ENCODE data around the gene BBS9. TPM values are rescaled to one million over a fixed set of nuclear protein-coding genes. Genes with fewer than 3 reads are reported as not detected.

BBS9 gene
- total RNA-seq, 1 donor from 2014 or later, result 51.7 TPM

- no peaks in the 10 kb centered on the region for H3K27me3 ChIP-seq (ENCODE audit: control insufficient read depth in 3 of 3, insufficient read depth in 3 of 3, low read length in 3 of 3)
- H3K36me3 ChIP-seq (ENCODE audit: control insufficient read depth in 3 of 3, insufficient read depth in 3 of 3, low read length in 3 of 3), result peaks cover 0 to 2% (median 2%) of the 10 kb centered on the region in 3 donors
- no peak overlapping the region for H3K27ac ChIP-seq (ENCODE audit: low read depth, low read length)
- H3K9ac ChIP-seq (ENCODE audit: low read depth in 1 of 3, low read length in 3 of 3), result no peak overlapping the region
- H3K4me3 ChIP-seq (ENCODE audit: low read length in 3 of 3), result no peak overlapping the region
- H3K9me3 ChIP-seq (ENCODE audit: control insufficient read depth in 3 of 3, low read length in 3 of 3), result peaks cover 0 to 4% (median 3%) of the 10 kb centered on the region in 3 donors
- peaks cover 11 to 17% (median 16%) of the 10 kb centered on the region in 3 donors for H3K4me1 ChIP-seq (ENCODE audit: control insufficient read depth in 3 of 3, insufficient read depth in 3 of 3, low read length in 3 of 3)
Measured at GRCh38 chr7:33535989-33536388, 406.6 kb downstream of the BBS9 start.

GRCh38 chr7:33536398-33537103 lies 407.2 kb downstream of the BBS9 start:
- no peak overlapping the region for H3K9ac ChIP-seq (ENCODE audit: low read depth in 1 of 3, low read length in 3 of 3)
- peaks cover 0 to 2% (median 2%) of the 10 kb centered on the region in 3 donors for H3K36me3 ChIP-seq (ENCODE audit: control insufficient read depth in 3 of 3, insufficient read depth in 3 of 3, low read length in 3 of 3)
- H3K4me3 ChIP-seq (ENCODE audit: low read length in 3 of 3), result no peak overlapping the region
- no peaks in the 10 kb centered on the region for H3K27me3 ChIP-seq (ENCODE audit: control insufficient read depth in 3 of 3, insufficient read depth in 3 of 3, low read length in 3 of 3)
- peaks cover 11 to 17% (median 16%) of the 10 kb centered on the region in 3 donors for H3K4me1 ChIP-seq (ENCODE audit: control insufficient read depth in 3 of 3, insufficient read depth in 3 of 3, low read length in 3 of 3)
- no peak overlapping the region for H3K27ac ChIP-seq (ENCODE audit: low read depth, low read length)
- peaks cover 0 to 4% (median 3%) of the 10 kb centered on the region in 3 donors for H3K9me3 ChIP-seq (ENCODE audit: control insufficient read depth in 3 of 3, low read length in 3 of 3)

GRCh38 chr7:33537104-33537477 lies 407.7 kb downstream of the BBS9 start:
- no peak overlapping the region for H3K9ac ChIP-seq (ENCODE audit: low read depth in 1 of 3, low read length in 3 of 3)
- no peak overlapping the region for H3K27ac ChIP-seq (ENCODE audit: low read depth, low read length)
- H3K4me1 ChIP-seq (ENCODE audit: control insufficient read depth in 3 of 3, insufficient read depth in 3 of 3, low read length in 3 of 3), result peaks cover 11 to 17% (median 16%) of the 10 kb centered on the region in 3 donors
- H3K36me3 ChIP-seq (ENCODE audit: control insufficient read depth in 3 of 3, insufficient read depth in 3 of 3, low read length in 3 of 3), result peaks cover 0 to 2% (median 2%) of the 10 kb centered on the region in 3 donors
- no peaks in the 10 kb centered on the region for H3K27me3 ChIP-seq (ENCODE audit: control insufficient read depth in 3 of 3, insufficient read depth in 3 of 3, low read length in 3 of 3)
- peaks cover 0 to 4% (median 3%) of the 10 kb centered on the region in 3 donors for H3K9me3 ChIP-seq (ENCODE audit: control insufficient read depth in 3 of 3, low read length in 3 of 3)
- no peak overlapping the region for H3K4me3 ChIP-seq (ENCODE audit: low read length in 3 of 3)

GRCh38 chr7:33539198-33539597 lies 409.8 kb downstream of the BBS9 start:
- no peak overlapping the region for H3K9ac ChIP-seq (ENCODE audit: low read depth in 1 of 3, low read length in 3 of 3)
- H3K9me3 ChIP-seq (ENCODE audit: control insufficient read depth in 3 of 3, low read length in 3 of 3), result peaks cover 0 to 4% (median 3%) of the 10 kb centered on the region in 3 donors
- peaks cover 0 to 2% (median 0%) of the 10 kb centered on the region in 3 donors for H3K36me3 ChIP-seq (ENCODE audit: control insufficient read depth in 3 of 3, insufficient read depth in 3 of 3, low read length in 3 of 3)
- no peak overlapping the region for H3K27ac ChIP-seq (ENCODE audit: low read depth, low read length)
- peaks cover 11 to 17% (median 16%) of the 10 kb centered on the region in 3 donors for H3K4me1 ChIP-seq (ENCODE audit: control insufficient read depth in 3 of 3, insufficient read depth in 3 of 3, low read length in 3 of 3)
- no peaks in the 10 kb centered on the region for H3K27me3 ChIP-seq (ENCODE audit: control insufficient read depth in 3 of 3, insufficient read depth in 3 of 3, low read length in 3 of 3)
- no peak overlapping the region for H3K4me3 ChIP-seq (ENCODE audit: low read length in 3 of 3)

GRCh38 chr7:33539659-33540400 lies 410.5 kb downstream of the BBS9 start:
- Histone ChIP-seq H3K27ac (ENCODE audit: low read depth, low read length) (no peak overlapping the region), H3K4me1 (ENCODE audit: control insufficient read depth in 3 of 3, insufficient read depth in 3 of 3, low read length in 3 of 3) (peaks cover 11 to 17% (median 16%) of the 10 kb centered on the region in 3 donors), H3K9ac (ENCODE audit: low read depth in 1 of 3, low read length in 3 of 3) (no peak overlapping the region), H3K9me3 (ENCODE audit: control insufficient read depth in 3 of 3, low read length in 3 of 3) (peaks cover 0 to 4% (median 3%) of the 10 kb centered on the region in 3 donors), H3K4me3 (ENCODE audit: low read length in 3 of 3) (no peak overlapping the region), H3K36me3 (ENCODE audit: control insufficient read depth in 3 of 3, insufficient read depth in 3 of 3, low read length in 3 of 3) (no peaks in the 10 kb centered on the region), H3K27me3 (ENCODE audit: control insufficient read depth in 3 of 3, insufficient read depth in 3 of 3, low read length in 3 of 3) (no peaks in the 10 kb centered on the region)

- Histone ChIP-seq H3K4me1 (ENCODE audit: control insufficient read depth in 3 of 3, insufficient read depth in 3 of 3, low read length in 3 of 3) (peaks cover 0 to 8% (median 0%) of the 10 kb centered on the region in 3 donors), H3K9me3 (ENCODE audit: control insufficient read depth in 3 of 3, low read length in 3 of 3) (no peaks in the 10 kb centered on the region), H3K36me3 (ENCODE audit: control insufficient read depth in 3 of 3, insufficient read depth in 3 of 3, low read length in 3 of 3) (no peaks in the 10 kb centered on the region), H3K27ac (ENCODE audit: low read depth, low read length) (no peak overlapping the region), H3K27me3 (ENCODE audit: control insufficient read depth in 3 of 3, insufficient read depth in 3 of 3, low read length in 3 of 3) (no peaks in the 10 kb centered on the region), H3K9ac (ENCODE audit: low read depth in 1 of 3, low read length in 3 of 3) (no peak overlapping the region), H3K4me3 (ENCODE audit: low read length in 3 of 3) (no peak overlapping the region)
Measured at GRCh38 chr7:33547880-33548279, 418.5 kb downstream of the BBS9 start.

GRCh38 chr7:33550363-33550762 lies 421.0 kb downstream of the BBS9 start:
- no peaks in the 10 kb centered on the region for H3K9me3 ChIP-seq (ENCODE audit: control insufficient read depth in 3 of 3, low read length in 3 of 3)
- no peak overlapping the region for H3K27ac ChIP-seq (ENCODE audit: low read depth, low read length)
- no peak overlapping the region for H3K4me3 ChIP-seq (ENCODE audit: low read length in 3 of 3)
- H3K4me1 ChIP-seq (ENCODE audit: control insufficient read depth in 3 of 3, insufficient read depth in 3 of 3, low read length in 3 of 3), result peaks cover 6 to 12% (median 12%) of the 10 kb centered on the region in 3 donors
- H3K27me3 ChIP-seq (ENCODE audit: control insufficient read depth in 3 of 3, insufficient read depth in 3 of 3, low read length in 3 of 3), result no peaks in the 10 kb centered on the region
- no peaks in the 10 kb centered on the region for H3K36me3 ChIP-seq (ENCODE audit: control insufficient read depth in 3 of 3, insufficient read depth in 3 of 3, low read length in 3 of 3)
- H3K9ac ChIP-seq (ENCODE audit: low read depth in 1 of 3, low read length in 3 of 3), result no peak overlapping the region

- Histone ChIP-seq H3K4me1 (ENCODE audit: control insufficient read depth in 3 of 3, insufficient read depth in 3 of 3, low read length in 3 of 3) (peaks cover 6 to 14% (median 12%) of the 10 kb centered on the region in 3 donors), H3K27me3 (ENCODE audit: control insufficient read depth in 3 of 3, insufficient read depth in 3 of 3, low read length in 3 of 3) (no peaks in the 10 kb centered on the region), H3K27ac (ENCODE audit: low read depth, low read length) (peak overlapping the region; percentile 64), H3K4me3 (ENCODE audit: low read length in 3 of 3) (no peak overlapping the region), H3K9me3 (ENCODE audit: control insufficient read depth in 3 of 3, low read length in 3 of 3) (no peaks in the 10 kb centered on the region), H3K36me3 (ENCODE audit: control insufficient read depth in 3 of 3, insufficient read depth in 3 of 3, low read length in 3 of 3) (no peaks in the 10 kb centered on the region), H3K9ac (ENCODE audit: low read depth in 1 of 3, low read length in 3 of 3) (peak overlapping the region in 2 of 3 donors; percentile 36 to 47)
Measured at GRCh38 chr7:33550979-33551378, 421.6 kb downstream of the BBS9 start.

- H3K9me3 ChIP-seq (ENCODE audit: control insufficient read depth in 3 of 3, low read length in 3 of 3), result no peaks in the 10 kb centered on the region
- H3K27me3 ChIP-seq (ENCODE audit: control insufficient read depth in 3 of 3, insufficient read depth in 3 of 3, low read length in 3 of 3), result no peaks in the 10 kb centered on the region
- H3K4me1 ChIP-seq (ENCODE audit: control insufficient read depth in 3 of 3, insufficient read depth in 3 of 3, low read length in 3 of 3), result peaks cover 6 to 14% (median 13%) of the 10 kb centered on the region in 3 donors
- H3K4me3 ChIP-seq (ENCODE audit: low read length in 3 of 3), result peak overlapping the region in 1 of 3 donors; percentile 20
- no peaks in the 10 kb centered on the region for H3K36me3 ChIP-seq (ENCODE audit: control insufficient read depth in 3 of 3, insufficient read depth in 3 of 3, low read length in 3 of 3)
- no peak overlapping the region for H3K9ac ChIP-seq (ENCODE audit: low read depth in 1 of 3, low read length in 3 of 3)
- H3K27ac ChIP-seq (ENCODE audit: low read depth, low read length), result peak overlapping the region; percentile 4
Measured at GRCh38 chr7:33554046-33554445, 424.7 kb downstream of the BBS9 start.

- H3K27me3 ChIP-seq (ENCODE audit: control insufficient read depth in 3 of 3, insufficient read depth in 3 of 3, low read length in 3 of 3), result no peaks in the 10 kb centered on the region
- H3K4me3 ChIP-seq (ENCODE audit: low read length in 3 of 3), result peak overlapping the region in 1 of 3 donors; percentile 20
- H3K36me3 ChIP-seq (ENCODE audit: control insufficient read depth in 3 of 3, insufficient read depth in 3 of 3, low read length in 3 of 3), result no peaks in the 10 kb centered on the region
- peak overlapping the region; percentile 4 for H3K27ac ChIP-seq (ENCODE audit: low read depth, low read length)
- no peak overlapping the region for H3K9ac ChIP-seq (ENCODE audit: low read depth in 1 of 3, low read length in 3 of 3)
- peaks cover 6 to 14% (median 13%) of the 10 kb centered on the region in 3 donors for H3K4me1 ChIP-seq (ENCODE audit: control insufficient read depth in 3 of 3, insufficient read depth in 3 of 3, low read length in 3 of 3)
- H3K9me3 ChIP-seq (ENCODE audit: control insufficient read depth in 3 of 3, low read length in 3 of 3), result no peaks in the 10 kb centered on the region
Measured at GRCh38 chr7:33554576-33554975, 425.2 kb downstream of the BBS9 start.
